Trophoblast cell (in vitro differentiated cells and primary cell): ENCODE measurements around the gene ULBP1.
"Not testable (repeated sequence)": the region's sequence is repeated elsewhere in the genome, so short reads cannot be mapped to it uniquely, and the experiment has no call there.

Source experiments
- DNase-seq, 2 donors: peaks; one replicate each; pipeline ENCODE4 v3.0.0-alpha.2; 2016
- H2AFZ ChIP-seq: 2 replicates; pipeline ENCODE4 v1.6.1; 2013; ENCODE audit warnings: low read length, moderate library complexity, mild to moderate bottlenecking; ENCODE audit not compliant: insufficient read depth, poor library complexity
- H2AK5ac ChIP-seq: 2 replicates; pipeline ENCODE4 v1.6.1; 2013; ENCODE audit warnings: mild to moderate bottlenecking, low read length
- H2BK120ac ChIP-seq: 2 replicates; pipeline ENCODE4 v1.6.1; 2013; ENCODE audit warnings: low read length, mild to moderate bottlenecking, moderate library complexity; ENCODE audit not compliant: insufficient read depth, poor library complexity
- H2BK12ac ChIP-seq: 2 replicates; pipeline ENCODE4 v1.6.1; 2013; ENCODE audit warnings: mild to moderate bottlenecking, low read length, moderate library complexity
- H2BK5ac ChIP-seq: 2 replicates; pipeline ENCODE4 v1.6.1; 2013; ENCODE audit warnings: low read length, low read depth, moderate library complexity, mild to moderate bottlenecking; ENCODE audit not compliant: poor library complexity
- H3K14ac ChIP-seq: 2 replicates; pipeline ENCODE4 v1.6.1; 2013; ENCODE audit warnings: mild to moderate bottlenecking, low read length
- H3K18ac ChIP-seq: 2 replicates; pipeline ENCODE4 v1.6.1; 2013; ENCODE audit warnings: mild to moderate bottlenecking, low read length
- H3K23ac ChIP-seq: 2 replicates; pipeline ENCODE4 v1.6.1; 2013; ENCODE audit warnings: low read length
- H3K27ac ChIP-seq: 2 replicates; pipeline ENCODE4 v1.5.1; 2013; ENCODE audit warnings: low read depth, mild to moderate bottlenecking, inconsistent platforms, low read length, moderate library complexity
- H3K27me3 ChIP-seq: 2 replicates; pipeline ENCODE4 v1.6.1; 2013; ENCODE audit warnings: inconsistent platforms, mild to moderate bottlenecking, low read length, moderate library complexity; ENCODE audit not compliant: insufficient read depth
- H3K36me3 ChIP-seq, 2 experiments: 1 replicate in 1 of 2; 2 replicates in 1 of 2; pipeline ENCODE4 v1.6.1; 2013; ENCODE audit warnings: low read length in 2 of 2, mild to moderate bottlenecking in 2 of 2, moderate library complexity in 1 of 2; ENCODE audit not compliant: insufficient read depth in 2 of 2, control insufficient read depth in 1 of 2
- H3K4ac ChIP-seq: 2 replicates; pipeline ENCODE4 v1.6.1; 2013; ENCODE audit warnings: low read depth, mild to moderate bottlenecking, low read length, moderate library complexity
- H3K4me1 ChIP-seq, 2 experiments: 1 replicate in 1 of 2; 2 replicates in 1 of 2; pipeline ENCODE4 v1.6.1; 2013; ENCODE audit warnings: low read length in 2 of 2, mild to moderate bottlenecking in 2 of 2, moderate library complexity in 1 of 2; ENCODE audit not compliant: insufficient read depth in 2 of 2, control insufficient read depth in 1 of 2
- H3K4me2 ChIP-seq: 2 replicates; pipeline ENCODE4 v1.6.1; 2013; ENCODE audit warnings: inconsistent platforms, mild to moderate bottlenecking, low read length, moderate library complexity
- H3K4me3 ChIP-seq: 2 replicates; pipeline ENCODE4 v1.5.1; 2013; ENCODE audit warnings: mild to moderate bottlenecking, low read depth, low read length, inconsistent platforms
- H3K79me1 ChIP-seq: one replicate; pipeline ENCODE4 v1.6.1; 2013; ENCODE audit warnings: low read length
- H3K79me2 ChIP-seq: 2 replicates; pipeline ENCODE4 v1.6.1; 2013; ENCODE audit warnings: low read length, mild to moderate bottlenecking; ENCODE audit not compliant: control insufficient read depth, insufficient read depth, poor library complexity
- H3K9ac ChIP-seq: 2 replicates; pipeline ENCODE4 v1.6.1; 2013; ENCODE audit warnings: mild to moderate bottlenecking, low read length
- H3K9me3 ChIP-seq: 2 replicates; pipeline ENCODE4 v1.6.1; 2013; ENCODE audit warnings: low read depth, mild to moderate bottlenecking, control low read depth, inconsistent platforms, low read length; ENCODE audit not compliant: insufficient read depth
- H4K12ac ChIP-seq: 2 replicates; pipeline ENCODE4 v1.6.1; 2013; ENCODE audit warnings: low read depth, mild to moderate bottlenecking, low read length, moderate library complexity
- H4K8ac ChIP-seq: 2 replicates; pipeline ENCODE4 v1.6.1; 2013; ENCODE audit warnings: low read depth, mild to moderate bottlenecking, low read length, moderate library complexity
- H4K91ac ChIP-seq: one replicate; pipeline ENCODE4 v1.6.1; 2013; ENCODE audit warnings: low read depth, mild to moderate bottlenecking, low read length, moderate library complexity
- WGBS: extraction: QIAGEN DNeasy Blood & Tissue Kit; methylation state at CpG from one replicate; pipeline ENCODE4 v1.1.7; 2013; ENCODE audit warnings: missing lambda C conversion rate; ENCODE audit not compliant: insufficient read length, insufficient coverage; ENCODE audit errors: extremely low coverage; 5-methylcytosine and 5-hydroxymethylcytosine counted together

ULBP1 gene

GRCh38 chr6:150002710-150003109 is 39.0 kb downstream of the ULBP1 start:
- Histone ChIP-seq H4K8ac (no peak overlapping the region), H4K12ac (no peak overlapping the region), H3K9ac (no peak overlapping the region), H2BK12ac (no peak overlapping the region), H3K9me3 (peaks cover 9% of the 10 kb centered on the region), H3K18ac (no peak overlapping the region), H3K27me3 (peaks cover 8% of the 10 kb centered on the region), H3K36me3 (no peaks in the 10 kb centered on the region), H3K4me3 (no peak overlapping the region), H2BK120ac (no peak overlapping the region), H2BK5ac (no peak overlapping the region), H2AFZ (no peak overlapping the region), H2AK5ac (no peak overlapping the region), H4K91ac (no peak overlapping the region), H3K23ac (no peak overlapping the region), H3K27ac (no peak overlapping the region), H3K14ac (no peak overlapping the region), H3K4ac (no peak overlapping the region), H3K4me1 (peaks cover 3% of the 10 kb centered on the region in 2 experiments), H3K79me2 (no peaks in the 10 kb centered on the region), H3K4me2 (no peak overlapping the region), H3K79me1 (no peaks in the 10 kb centered on the region)
- WGBS = no CpG with 5 or more reads among the region's 2 CpGs
- DNase-seq = no peak

- H3K9ac ChIP-seq, H3K4me2 ChIP-seq, H3K79me1 ChIP-seq, H3K9me3 ChIP-seq, H2BK120ac ChIP-seq, H4K91ac ChIP-seq, H3K79me2 ChIP-seq, H2BK5ac ChIP-seq, H3K14ac ChIP-seq, H3K18ac ChIP-seq, H3K4me1 ChIP-seq, H2AFZ ChIP-seq, DNase-seq, H4K12ac ChIP-seq, H4K8ac ChIP-seq, H3K23ac ChIP-seq, H3K27ac ChIP-seq, H3K4ac ChIP-seq, H3K36me3 ChIP-seq, H3K27me3 ChIP-seq, H2BK12ac ChIP-seq, H2AK5ac ChIP-seq, H3K4me3 ChIP-seq: not testable (repeated sequence)
- WGBS = no CpG with 5 or more reads among the region's 3 CpGs
Observed at GRCh38 chr6:150003599-150003998, 39.9 kb downstream of the ULBP1 start.

DNA sequence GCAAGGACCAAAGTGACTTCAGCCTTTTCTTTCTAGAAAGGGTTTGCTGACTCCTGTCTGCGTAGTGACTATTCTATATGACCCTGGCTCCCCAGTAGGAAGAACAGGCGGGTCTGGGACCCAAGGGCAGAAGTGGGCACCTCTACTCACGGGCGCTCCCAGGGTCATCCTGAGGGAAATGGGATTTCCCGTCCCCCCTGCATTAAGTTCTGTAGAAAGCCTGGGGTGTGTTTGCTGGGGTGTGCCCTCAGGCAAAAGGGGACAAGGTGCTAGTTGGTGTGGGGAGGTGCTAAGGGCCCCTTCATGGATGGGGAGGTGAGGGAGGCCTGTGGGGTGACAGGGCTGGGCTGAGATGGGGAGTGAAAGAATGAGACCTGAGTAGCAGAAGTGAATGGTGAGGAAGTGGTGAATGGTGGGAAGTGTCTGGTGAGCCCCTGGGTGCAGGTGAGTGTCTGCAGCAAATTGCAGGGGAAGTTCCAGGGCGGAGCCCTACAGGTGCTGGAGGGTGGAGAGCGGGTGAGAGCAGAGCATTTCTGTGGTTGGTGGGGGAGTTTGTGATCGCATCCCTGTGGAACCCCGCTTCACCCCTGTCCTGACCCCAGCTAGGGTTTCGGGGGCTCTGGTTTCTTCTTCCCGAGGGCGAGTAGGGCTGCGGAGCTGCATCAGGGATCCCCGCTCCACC is 40.5 kb downstream of the ULBP1 start:
- Histone ChIP-seq H3K36me3 (no peaks in the 10 kb centered on the region), H4K12ac (no peak overlapping the region), H4K8ac (no peak overlapping the region), H3K9ac (no peak overlapping the region), H2AFZ (no peak overlapping the region), H2BK120ac (no peak overlapping the region), H3K4me2 (peak overlapping the region; percentile 92), H2BK12ac (no peak overlapping the region), H3K79me2 (no peaks in the 10 kb centered on the region), H3K18ac (no peak overlapping the region), H2AK5ac (no peak overlapping the region), H3K4ac (no peak overlapping the region), H3K4me1 (peaks cover 3% of the 10 kb centered on the region in 2 experiments), H3K27me3 (peaks cover 8% of the 10 kb centered on the region), H3K79me1 (no peaks in the 10 kb centered on the region), H3K4me3 (peak overlapping the region; percentile 75), H3K9me3 (peaks cover 9% of the 10 kb centered on the region), H3K27ac (no peak overlapping the region), H4K91ac (no peak overlapping the region), H3K23ac (no peak overlapping the region), H2BK5ac (no peak overlapping the region), H3K14ac (no peak overlapping the region)
- DNase-seq = no peak
- WGBS = no CpG with 5 or more reads among the region's 14 CpGs

- peak overlapping the region; percentile 61 for H2AFZ ChIP-seq
- WGBS = no CpG with 5 or more reads among the region's 79 CpGs
- peaks cover 8% of the 10 kb centered on the region for H3K27me3 ChIP-seq
- peaks cover 3% of the 10 kb centered on the region in 2 experiments for H3K4me1 ChIP-seq
- no peak overlapping the region for H3K14ac ChIP-seq
- no peak overlapping the region for H3K27ac ChIP-seq
- H3K4me2 ChIP-seq = peak overlapping the region; percentile 92
- H3K18ac ChIP-seq = no peak overlapping the region
- H3K23ac ChIP-seq = no peak overlapping the region
- no peak overlapping the region for H2BK120ac ChIP-seq
- no peaks in the 10 kb centered on the region for H3K36me3 ChIP-seq
- H2BK12ac ChIP-seq = no peak overlapping the region
- no peak overlapping the region for H3K4ac ChIP-seq
- peaks cover 9% of the 10 kb centered on the region for H3K9me3 ChIP-seq
- H4K8ac ChIP-seq = peak overlapping the region; percentile 25
- peak overlapping the region; percentile 75 for H3K4me3 ChIP-seq
- H3K9ac ChIP-seq = no peak overlapping the region
- H2AK5ac ChIP-seq = no peak overlapping the region
- no peaks in the 10 kb centered on the region for H3K79me2 ChIP-seq
- no peak overlapping the region for H2BK5ac ChIP-seq
- H4K91ac ChIP-seq = no peak overlapping the region
- peak; percentile 84 to 92 for DNase-seq
- no peak overlapping the region for H4K12ac ChIP-seq
- H3K79me1 ChIP-seq = no peaks in the 10 kb centered on the region
Observed at GRCh38 chr6:150004783-150005717, 41.3 kb downstream of the ULBP1 start.
